Nephron (organoid): ENCODE measurements around the gene MPST.
A peak's percentile ranks its signal among the peaks of the same experiment; 100 is the strongest.

Experiments
- H3K27ac Mint-ChIP-seq, 3 experiments: 2 replicates each; pipeline ENCODE4 v1.8.0; 2020; ENCODE audit warnings: mixed read lengths in 3 of 3, mild to moderate bottlenecking in 2 of 3, moderate library complexity in 1 of 3
- H3K27me3 Mint-ChIP-seq: 2 replicates; pipeline ENCODE4 v1.8.0; 2021; ENCODE audit warnings: low read depth, mild to moderate bottlenecking, moderate library complexity, mixed read lengths
- H3K36me3 Mint-ChIP-seq: 2 replicates; pipeline ENCODE4 v1.8.0; 2020; ENCODE audit warnings: low read depth, mixed read lengths
- H3K4me1 Mint-ChIP-seq: 2 replicates; pipeline ENCODE4 v1.8.0; 2020; ENCODE audit warnings: mixed read lengths
- H3K4me3 Mint-ChIP-seq, 3 experiments: 2 replicates each; pipeline ENCODE4 v1.8.0; 2020; ENCODE audit warnings: mild to moderate bottlenecking in 3 of 3, mixed read lengths in 3 of 3, moderate library complexity in 2 of 3
- H3K9me3 Mint-ChIP-seq: 2 replicates; pipeline ENCODE4 v1.8.0; 2020; ENCODE audit warnings: mixed read lengths
- CTCF ChIP-seq, 3 experiments: fragments of 200-600 bp; sonication (generic); IDR thresholded peaks; one replicate each; pipeline ENCODE4 v1.5.0; 2021; ENCODE audit warnings: antibody characterized with exemption in 3 of 3; ENCODE audit not compliant: unreplicated experiment in 3 of 3

MPST gene

GRCh38 chr22:37022483-37023337 is 3.2 kb downstream of the MPST start:
- H3K27me3 Mint-ChIP-seq = no peaks in the 10 kb centered on the region
- H3K4me3 Mint-ChIP-seq = peak overlapping the region; percentile 78 to 86 (median 85)

GRCh38 chr22:37023743-37024338 is 4.3 kb downstream of the MPST start:
- peaks cover 5% of the 10 kb centered on the region for H3K4me1 Mint-ChIP-seq
- no peaks in the 10 kb centered on the region for H3K27me3 Mint-ChIP-seq
- no peak overlapping the region for H3K4me3 Mint-ChIP-seq
- peaks cover 30% of the 10 kb centered on the region for H3K36me3 Mint-ChIP-seq
- TF ChIP-seq CTCF (IDR thresholded peaks at IDR 0.05; ENCODE audit: unreplicated experiment in 3 of 3) = no peak
- no peaks in the 10 kb centered on the region for H3K9me3 Mint-ChIP-seq
- H3K27ac Mint-ChIP-seq = no peak overlapping the region

More at GRCh38 chr22:37022483-37023337, 3.2 kb downstream of the MPST start:
- peaks cover 25% of the 10 kb centered on the region for H3K36me3 Mint-ChIP-seq
- H3K4me1 Mint-ChIP-seq = peaks cover 5% of the 10 kb centered on the region
- no peak for TF ChIP-seq CTCF (IDR thresholded peaks at IDR 0.05; ENCODE audit: unreplicated experiment in 3 of 3)
- H3K9me3 Mint-ChIP-seq = no peaks in the 10 kb centered on the region
- H3K27ac Mint-ChIP-seq = no peak overlapping the region

GRCh38 chr22:37024339-37025157 is 5.0 kb downstream of the MPST start:
- Mint-ChIP-seq H3K4me3 (no peak overlapping the region), H3K4me1 (peaks cover 5% of the 10 kb centered on the region), H3K36me3 (peaks cover 35% of the 10 kb centered on the region), H3K27me3 (no peaks in the 10 kb centered on the region), H3K27ac (no peak overlapping the region), H3K9me3 (no peaks in the 10 kb centered on the region)
- no peak for TF ChIP-seq CTCF (IDR thresholded peaks at IDR 0.05; ENCODE audit: unreplicated experiment in 3 of 3)

GRCh38 chr22:37025500-37026070 is 6.0 kb downstream of the MPST start:
- no peak overlapping the region for H3K27ac Mint-ChIP-seq
- no peak overlapping the region for H3K4me3 Mint-ChIP-seq
- H3K36me3 Mint-ChIP-seq = peaks cover 38% of the 10 kb centered on the region
- no peaks in the 10 kb centered on the region for H3K27me3 Mint-ChIP-seq
- no peak for TF ChIP-seq CTCF (IDR thresholded peaks at IDR 0.05; ENCODE audit: unreplicated experiment in 3 of 3)
- peaks cover 5% of the 10 kb centered on the region for H3K4me1 Mint-ChIP-seq
- H3K9me3 Mint-ChIP-seq = no peaks in the 10 kb centered on the region

- Mint-ChIP-seq H3K27ac (no peak overlapping the region), H3K4me3 (no peak overlapping the region), H3K9me3 (no peaks in the 10 kb centered on the region), H3K4me1 (peaks cover 5% of the 10 kb centered on the region), H3K27me3 (peaks cover 2% of the 10 kb centered on the region), H3K36me3 (peaks cover 38% of the 10 kb centered on the region)
- no peak for TF ChIP-seq CTCF (IDR thresholded peaks at IDR 0.05; ENCODE audit: unreplicated experiment in 3 of 3)
Measured at GRCh38 chr22:37026325-37026724, 6.8 kb downstream of the MPST start.
